ENCODE data around the gene RNF26.

The RNF26 gene

DNA sequence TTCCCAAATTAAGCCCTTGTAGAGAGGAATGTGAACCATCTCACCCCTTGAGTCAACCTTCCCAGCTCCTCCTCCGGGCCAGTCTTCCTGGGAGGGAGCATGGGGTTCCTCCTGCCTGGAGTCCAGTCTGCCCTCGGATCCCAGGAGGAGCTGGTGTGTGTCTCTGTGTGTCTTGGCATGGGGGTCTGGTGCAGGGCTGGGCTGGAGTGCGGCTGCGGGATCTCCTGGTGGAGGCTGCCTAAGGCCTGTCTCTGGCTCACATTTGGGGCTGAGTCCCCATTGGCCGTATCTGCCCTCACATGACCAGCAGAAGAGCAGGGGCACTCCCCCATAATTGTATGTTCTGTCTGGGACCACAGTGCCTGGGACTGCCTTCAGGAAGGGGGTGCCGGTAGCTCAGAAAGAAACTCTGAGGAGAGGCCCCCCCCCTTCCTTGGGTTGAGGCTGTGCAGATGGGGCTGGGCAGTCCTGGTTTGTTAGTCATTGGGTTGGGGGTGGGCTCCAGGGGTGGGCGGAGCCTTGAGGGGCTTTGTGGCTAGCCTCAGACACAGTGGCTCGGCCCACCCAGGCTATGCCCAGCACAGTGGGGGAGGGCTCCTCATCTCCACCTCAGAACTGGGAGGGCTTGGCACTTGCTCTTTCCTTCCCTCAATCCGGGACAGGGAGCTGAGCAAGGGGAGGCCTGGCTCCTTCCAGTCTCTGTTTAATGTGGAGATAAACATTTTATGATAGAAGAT, 3.4 kb downstream of the RNF26 start:
- DNase-seq, result no peak

DNA sequence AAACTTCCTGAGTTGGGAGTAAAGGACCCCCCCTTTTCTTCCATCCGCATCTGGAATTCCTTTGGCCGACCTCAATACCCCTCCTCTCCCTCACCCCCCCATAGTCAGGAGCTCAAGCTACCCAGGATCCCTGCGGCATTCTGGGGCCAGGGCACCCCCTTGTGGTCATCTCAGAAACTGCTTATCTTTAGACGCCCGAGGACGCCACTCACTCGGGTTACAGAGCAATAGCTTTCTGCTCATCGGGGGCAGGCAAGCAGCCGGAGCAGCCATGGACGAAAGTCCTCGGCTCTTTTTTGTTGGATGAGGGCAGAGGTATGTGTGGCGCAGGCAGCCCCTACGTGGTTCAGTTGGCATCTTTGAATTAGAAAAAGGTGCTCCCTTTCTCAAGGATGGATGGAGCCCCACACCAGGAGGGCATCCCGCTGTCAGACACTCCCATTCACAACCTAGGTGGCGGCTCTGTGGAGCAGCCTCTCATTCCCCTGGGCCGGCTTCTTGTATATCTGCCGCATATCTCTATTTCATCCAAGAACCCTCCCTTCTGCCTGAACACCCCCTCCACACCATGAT, 4.1 kb downstream of the RNF26 start:
- peak; percentile 14 for DNase-seq

DNA sequence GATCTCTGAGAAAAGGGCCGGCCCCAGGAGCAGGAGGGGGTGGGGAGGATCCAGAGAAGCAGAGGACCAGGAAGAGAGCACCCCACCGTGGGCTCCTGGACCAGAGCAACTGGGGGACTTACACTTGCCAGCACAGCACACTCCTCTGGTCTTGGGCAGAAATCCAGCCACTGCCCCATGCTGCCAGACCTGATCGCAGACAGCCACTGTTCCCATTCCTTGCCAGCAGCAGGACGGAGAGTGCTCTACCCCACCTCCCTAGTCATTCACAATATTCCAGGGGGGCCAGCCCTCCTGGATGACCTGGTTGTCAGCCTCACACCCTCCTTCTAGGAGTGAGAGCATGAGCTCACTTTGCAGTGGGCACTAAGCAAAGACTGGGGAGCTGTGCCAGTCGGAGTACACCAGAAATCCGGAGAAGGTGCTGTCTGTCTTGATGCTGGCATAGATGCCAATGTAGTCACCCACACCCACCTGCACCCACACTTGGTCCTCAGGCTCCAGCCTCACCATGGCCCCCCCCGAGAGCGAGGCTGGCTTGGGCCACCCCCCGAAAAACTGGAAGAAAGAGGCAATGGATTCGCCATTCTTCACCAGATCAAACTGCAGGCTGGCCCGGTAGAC, 4.8 kb downstream of the RNF26 start:
- no peak for DNase-seq

DNA sequence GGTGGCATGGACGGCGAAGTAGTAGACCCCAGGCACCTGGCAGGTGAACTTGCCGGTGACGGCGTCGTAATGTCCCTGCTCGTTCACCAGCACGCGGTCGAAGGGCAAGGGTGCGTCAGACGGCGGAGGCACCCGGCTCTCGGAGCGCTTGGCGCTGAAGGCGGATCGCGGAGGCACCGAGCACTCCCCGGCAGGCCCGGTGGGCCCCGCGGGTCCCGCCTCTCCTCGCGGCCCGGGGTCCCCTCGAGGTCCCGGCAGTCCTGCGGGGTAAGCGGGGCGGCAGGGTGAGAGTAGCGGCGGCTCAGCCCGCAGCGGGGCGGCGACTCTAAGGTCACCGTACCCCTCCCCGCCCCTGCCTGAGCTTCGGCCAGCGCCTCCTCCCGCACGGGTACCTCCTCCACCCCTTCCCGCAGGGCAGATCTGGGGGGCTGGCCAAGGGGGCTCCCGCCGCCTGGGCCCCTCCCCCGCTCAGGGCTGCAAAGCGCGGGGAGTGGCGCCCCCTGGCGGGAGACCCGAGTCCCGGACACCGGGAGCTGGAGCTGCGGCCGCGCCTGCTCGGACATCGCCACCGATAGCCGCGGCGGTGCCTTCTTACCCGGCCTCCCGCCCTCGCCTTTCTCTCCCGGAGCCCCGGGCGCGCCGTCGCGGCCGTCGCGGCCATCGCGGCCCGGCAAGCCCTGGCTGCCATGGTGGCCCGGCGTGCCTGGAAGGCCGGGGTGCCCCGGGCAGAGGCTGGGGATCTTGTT, 5.4 kb downstream of the RNF26 start:
- no peak for DNase-seq

DNA sequence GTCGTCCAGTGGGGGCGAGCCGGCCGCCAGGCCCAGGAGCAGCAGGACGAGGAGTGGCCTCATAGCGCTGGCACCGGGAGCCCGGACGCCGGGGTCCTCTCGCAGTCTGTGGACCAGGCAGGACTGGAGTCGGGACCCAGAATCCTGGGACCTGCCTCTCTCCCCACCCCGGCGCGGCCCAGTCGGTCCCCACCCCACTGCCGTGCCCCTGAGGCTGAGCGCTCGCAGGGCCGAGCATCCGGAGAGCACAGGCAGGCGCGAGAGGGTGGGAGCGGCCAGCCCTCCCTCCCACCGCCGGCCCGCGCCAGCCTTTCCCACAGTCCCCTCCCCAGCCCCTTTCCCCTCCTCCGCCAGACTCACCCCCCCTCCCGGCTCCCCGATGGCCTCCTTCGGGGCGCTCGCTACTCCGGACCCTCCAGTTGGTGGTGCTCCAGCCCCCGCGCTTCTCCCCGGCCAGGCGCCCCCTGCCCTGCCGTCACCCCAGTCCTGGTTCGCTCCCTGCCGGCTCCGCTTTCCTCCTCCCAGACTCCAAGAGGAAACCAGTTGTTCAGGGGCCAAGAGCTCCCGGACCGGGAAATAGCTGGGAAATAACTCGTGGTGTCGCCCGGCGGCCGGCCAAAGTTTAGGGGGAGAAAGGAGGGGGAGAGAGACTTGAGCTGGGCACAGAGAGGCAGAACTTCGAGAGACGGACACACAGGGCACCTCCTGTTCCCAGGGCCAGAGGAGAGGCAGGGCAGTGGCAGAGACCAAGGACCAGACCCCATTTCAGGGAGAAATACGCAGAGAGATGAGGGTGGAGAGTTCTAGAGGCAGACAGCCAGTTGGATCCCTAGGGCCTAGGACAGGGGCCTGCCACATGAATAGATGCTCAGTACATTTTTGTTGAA, 6.3 kb downstream of the RNF26 start, which contains the start of gene C1QTNF5:
Gene C1QTNF5, minus strand, starts transcription at position 549 of the 887 bp plus-strand sequence. Its CDS starts 486 bp downstream, at position 63.
- DNase-seq, result no peak

DNA sequence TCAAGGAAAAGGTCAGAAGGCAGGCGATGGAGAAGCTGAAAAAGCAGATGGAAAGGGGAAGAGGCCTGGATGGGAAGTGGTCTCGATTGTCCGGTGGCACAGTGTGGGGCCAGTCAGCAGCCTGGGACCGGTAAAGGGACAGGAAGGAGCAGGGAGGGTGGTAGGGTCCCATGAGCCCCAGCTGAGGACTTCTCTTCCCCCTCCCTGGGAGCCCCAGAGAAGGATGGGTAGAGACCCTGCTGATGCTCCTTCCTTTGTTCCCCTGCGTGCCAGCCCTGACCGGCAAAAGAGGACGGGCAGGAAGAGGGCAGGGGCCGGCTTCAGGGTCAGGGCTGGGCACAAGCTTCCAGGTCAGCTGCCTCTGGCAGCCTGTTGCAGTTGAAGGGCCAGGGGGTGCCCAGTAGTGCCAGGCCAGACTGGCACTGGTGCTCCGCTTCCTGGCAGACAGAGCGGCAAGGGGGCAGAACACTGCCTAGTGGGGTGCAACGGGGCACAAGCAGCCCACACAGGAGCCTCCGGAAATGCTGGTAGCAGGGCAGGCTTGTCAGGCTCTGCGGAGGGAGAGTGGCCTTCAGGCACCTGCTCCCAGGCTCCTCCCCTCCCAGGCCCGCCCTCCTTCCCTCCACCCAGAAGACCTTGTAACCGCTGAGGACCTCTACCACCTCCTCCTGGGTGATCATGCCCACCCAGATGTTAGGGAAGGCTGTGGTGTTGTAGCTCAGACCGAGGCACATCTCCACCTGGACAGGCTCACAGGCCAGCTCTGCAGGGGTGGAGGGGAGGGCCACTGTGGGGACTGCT, 7.1 kb downstream of the RNF26 start:
- DNase-seq, result no peak

DNA sequence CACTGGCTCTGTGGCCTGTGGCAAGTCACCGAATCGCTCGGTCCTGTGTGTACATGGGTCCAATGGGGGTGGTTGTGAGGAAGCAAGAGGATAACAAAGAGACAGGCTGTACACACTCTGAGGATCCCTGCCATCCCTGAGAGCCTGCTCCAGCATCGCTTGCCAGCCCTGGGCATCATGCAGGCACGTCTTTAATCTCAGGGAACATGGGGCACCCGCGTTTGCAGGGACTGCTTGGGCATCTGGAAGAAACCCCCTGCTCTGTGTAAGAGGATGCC, 7.6 kb downstream of the RNF26 start:
- no peak for DNase-seq

DNA sequence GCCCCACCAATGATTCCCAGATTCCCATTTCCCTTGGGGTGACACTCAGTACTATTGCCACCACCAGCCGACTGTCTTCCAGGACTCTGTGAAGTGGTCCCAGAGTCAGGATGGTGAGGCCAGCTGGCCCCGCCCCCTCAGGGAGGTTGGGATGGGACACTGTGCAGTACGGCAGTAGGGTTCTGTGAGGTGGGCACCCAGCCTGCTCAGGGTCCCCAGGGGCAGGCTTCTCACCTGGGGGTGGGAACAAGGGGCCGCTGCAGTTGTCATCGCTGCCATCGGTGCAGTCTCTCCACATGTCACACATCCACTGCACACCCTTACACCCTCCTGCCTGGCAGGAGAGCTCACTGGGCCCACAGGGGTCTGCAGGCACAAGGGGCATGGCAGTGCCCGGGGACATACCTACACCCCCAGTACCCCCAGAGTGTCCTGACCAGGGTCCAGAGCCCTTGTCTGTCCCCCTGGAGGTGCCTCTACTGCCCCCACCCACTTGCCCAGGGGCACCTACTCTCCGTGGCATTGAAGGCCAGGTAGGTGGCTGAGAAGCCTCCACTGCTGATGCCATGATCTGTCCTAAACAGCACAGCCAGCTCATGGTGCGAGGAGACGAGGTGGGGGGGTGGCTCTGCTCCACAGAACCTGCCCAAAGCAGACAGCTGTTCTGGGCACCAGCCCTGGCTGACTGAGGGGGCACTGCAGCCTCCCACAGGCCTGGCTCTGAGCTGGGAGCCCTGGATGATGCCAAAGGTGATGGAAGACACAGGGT, 8.2 kb downstream of the RNF26 start:
- no peak for DNase-seq

DNA sequence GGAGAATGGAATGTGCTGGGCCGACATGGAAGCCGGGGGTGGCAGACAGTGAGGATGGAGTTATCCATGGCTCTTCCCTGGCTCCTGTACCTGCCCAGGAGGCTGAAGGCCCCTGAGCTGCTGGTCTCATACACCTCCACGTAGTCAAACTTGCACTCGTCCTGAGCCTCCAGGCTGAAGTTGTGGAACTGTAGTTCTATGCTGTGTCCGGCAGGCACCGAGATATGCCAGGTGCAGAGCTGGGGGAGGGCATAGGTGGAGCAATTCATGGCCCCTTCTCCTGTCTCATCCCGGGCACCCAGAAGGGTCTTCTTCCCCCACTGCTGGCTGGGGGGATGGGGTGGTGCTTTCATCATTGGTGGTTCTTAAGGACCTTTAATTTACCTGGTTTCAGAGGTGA, 9.4 kb downstream of the RNF26 start:
- DNase-seq, result no peak

DNA sequence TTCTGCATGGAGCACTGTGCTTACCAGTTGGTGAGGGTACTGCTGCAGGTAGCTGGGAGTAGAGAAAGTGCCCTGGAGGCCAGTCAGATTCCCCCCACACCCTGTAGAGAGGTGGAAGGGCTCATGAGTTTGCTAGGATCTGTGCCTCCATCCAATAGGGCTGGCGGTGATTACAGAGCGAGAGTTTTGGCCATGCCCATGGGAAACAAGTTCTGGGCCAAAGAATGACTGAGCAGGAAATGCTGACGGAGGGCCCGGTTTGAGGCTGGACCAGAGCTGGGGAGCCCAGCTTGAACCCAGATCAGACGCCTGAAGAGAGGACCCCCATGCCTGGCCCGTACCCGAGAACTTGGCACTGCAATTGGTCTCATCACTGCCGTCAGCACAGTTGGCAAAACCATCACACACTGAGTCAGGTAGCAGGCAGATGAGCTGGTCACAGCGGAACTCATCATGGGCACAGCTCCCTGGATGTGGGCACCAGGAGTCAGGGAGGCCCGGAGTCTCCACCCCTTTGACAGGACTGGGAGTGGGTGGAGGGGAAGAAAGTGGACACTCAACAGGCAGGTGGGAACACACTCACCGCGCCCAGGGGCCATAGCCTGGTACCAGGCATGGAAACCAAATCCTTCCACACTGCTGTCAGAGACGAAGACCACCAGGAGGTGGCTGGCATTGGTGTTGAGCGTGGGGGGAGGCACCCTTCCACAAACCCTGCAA, 10.1 kb downstream of the RNF26 start:
- DNase-seq, result no peak

DNA sequence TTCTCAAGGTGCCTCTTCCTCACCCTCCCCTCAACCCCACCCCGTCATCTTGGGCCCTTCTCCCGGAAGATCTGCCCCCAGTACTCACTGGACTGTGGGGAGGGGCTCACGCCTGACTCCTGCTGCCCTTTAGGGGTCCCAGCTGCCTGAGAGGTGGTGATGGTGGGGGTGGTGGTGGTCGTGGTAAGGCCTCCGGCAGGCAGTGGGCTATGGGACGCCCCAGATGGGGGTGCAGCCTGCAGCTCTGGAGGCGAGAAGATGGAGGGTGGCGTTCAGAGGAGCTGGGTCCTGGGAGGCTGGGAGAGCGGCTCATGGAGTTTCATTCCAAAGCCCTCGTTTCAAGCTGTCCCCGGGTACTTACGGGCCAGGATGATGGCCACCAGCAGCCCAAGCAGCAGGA, 11.4 kb downstream of the RNF26 start:
- DNase-seq, result no peak

DNA sequence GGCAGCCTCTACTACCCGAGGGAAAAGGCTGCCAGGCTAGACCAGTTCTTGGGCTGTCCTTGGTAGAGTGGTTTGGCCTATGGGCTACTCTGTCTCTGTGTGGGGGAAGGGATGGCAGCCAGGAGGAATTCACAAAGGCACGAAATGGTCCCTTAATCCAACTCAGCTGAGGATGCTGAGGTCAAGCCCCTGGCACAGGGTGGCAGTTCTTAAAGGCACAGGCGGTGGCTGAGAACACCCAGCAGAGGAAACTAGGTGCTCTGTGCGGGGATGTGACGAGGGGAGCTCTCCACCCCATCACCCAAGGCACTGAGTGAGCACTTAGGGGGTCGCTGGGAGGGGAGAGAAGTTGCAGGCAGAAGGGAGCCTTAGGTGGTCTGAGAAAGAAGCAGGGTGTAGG, 12.3 kb downstream of the RNF26 start, which contains the start of gene MFRP:
Gene MFRP, minus strand, starts transcription at position 101 of the 400 bp plus-strand sequence. CDS start 192 bp downstream, outside the sequence.
- no peak for DNase-seq

DNA sequence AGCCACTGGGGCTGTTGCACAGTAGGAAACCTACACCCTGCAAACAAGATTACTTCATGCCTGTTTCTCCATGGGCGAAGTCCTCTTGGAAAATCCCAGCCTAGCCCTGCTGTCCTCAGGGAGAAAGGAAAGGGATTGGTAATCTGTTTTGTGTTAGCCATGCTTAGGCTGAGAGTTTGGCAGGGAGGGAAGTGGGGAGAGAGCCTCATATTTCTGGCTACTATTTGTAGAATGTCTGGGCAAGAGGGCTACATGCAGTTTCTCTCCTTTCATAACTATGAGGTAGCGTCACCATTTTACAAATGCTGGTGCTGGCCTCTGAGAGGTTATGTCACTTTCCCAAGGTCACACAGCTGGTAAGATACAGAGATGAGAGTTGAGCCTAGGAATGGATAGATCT, 12.9 kb downstream of the RNF26 start:
- DNase-seq, result no peak

DNA sequence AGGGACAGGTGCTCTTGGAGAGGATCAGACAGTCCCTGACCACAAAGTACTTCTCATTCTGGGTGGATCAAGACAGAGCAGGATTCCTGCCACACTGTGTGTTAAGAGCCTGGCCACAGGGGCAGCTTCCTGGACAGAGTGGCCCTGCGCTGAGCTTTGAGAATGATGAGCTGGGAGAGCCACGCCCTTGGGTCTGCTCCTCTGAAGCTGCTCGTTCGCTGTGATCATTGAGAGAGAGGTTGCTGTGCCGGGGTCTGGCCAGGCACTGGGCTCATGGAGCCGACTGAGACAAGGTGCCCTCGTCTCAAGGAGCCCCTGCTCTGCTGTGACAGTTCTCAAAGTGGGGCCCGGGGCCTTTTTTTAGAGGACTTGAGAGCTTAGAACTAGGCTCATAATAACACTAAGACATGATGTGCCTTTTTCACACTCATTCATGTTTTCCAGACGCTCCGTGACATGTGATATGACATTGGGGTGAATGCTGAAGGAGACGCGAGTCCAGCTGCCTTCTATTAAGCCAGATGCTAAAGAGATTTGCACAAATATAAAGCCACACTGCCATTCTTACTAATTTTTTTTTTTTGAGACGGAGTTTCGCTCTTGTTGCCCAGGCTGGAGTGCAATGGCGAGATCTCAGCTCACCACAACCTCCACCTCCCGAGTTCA, 13.7 kb downstream of the RNF26 start:
- DNase-seq, result no peak

DNA sequence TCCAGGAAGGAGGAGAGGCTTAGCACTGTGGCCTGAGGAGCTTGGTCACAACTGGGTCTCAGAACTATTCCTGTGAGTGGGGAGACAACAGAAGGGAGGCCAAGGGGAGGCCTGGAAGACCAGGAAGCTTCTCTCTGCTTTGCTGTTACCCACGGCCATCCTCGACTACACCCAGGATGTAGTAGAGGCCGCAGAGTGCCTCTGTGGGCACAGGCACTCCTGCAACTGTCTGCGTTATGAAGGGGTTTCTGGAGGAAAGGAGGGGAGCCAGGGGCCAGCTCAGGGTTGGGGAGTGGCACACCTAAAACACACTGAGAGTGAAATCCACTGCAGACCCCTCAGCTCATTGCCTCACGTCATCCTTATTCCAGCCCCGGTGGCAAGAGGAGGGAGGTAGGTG, 16.0 kb downstream of the RNF26 start:
- no peak for DNase-seq

DNA sequence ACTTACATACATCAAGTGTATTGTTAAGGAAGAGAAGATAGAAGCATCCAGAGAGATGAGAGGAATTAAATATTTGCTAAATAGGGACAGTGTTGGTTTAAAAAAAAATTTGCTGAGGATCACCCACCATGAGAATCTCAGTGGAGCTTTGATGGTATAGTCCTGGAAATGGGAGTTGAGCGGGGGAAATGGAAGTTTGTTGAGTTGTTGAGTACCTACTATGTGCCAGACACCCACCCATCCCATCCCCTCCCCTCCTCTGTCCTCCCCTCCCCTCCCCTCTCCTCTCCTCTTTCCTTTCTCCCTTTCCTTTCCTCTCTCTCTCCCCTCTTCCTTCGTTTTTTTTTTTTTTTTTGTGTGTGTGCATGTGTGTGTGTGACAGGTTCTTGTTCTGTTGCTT, 16.9 kb downstream of the RNF26 start:
- DNase-seq, result no peak

DNA sequence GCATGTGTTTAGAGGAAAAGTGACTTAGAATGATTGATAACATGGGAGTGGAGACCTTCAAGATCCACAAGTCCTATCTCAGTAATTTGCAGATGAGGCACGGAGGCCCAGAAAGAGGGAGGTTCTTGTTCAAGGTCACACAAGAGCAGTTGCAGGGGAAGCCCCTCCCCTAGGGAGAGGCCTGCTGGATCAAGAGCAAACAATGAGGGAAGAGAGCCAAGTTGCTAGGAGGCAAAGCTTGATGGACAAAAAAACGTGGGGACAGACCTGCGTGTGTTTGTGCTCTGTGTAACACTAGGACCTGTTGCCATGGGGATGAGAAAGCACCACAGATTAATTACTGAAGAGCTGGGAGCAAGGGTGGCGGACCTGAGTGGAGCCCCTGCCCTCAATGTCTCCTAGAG, 18.5 kb downstream of the RNF26 start:
- DNase-seq, result peak; percentile 87

DNA sequence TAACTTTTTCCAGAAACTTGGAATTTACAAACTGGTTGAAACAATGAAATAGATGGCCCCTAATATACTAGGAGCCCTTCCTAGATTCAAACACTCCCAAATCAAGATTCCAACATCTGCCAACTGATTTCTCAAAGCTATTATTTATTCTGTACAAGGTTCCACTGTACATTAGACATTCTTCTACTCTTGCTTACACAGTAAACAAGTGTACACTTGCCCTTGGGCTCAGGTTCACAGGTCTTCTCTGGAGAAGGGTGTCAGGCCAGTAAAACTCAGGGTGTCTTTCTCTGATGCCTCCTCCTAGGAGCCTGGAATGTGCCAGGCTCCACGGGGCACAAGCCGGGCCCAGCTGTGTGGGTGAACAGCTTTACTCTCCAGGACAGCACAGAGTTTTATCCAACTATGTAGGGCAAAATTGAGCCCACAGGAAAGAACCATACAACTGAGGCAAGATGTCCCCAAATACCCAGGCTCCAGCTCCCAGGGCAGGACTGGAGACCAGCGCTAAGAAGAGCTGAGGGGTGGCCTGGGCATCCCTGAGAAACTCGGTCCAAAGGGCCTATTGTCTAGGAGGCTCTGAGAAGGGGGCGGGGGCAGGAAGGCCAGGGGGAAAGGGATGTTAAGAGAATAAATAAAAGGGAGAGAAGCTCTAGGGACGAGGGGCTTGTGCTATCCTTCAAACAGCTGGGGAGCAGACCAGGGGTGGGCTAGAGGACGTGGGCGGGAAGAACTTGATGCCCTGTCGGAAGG, 20.9 kb downstream of the RNF26 start:
- no peak for DNase-seq
